ENCODE results near the gene GDPD5. TPM values are rescaled to one million over a fixed set of nuclear protein-coding genes. Genes with fewer than 3 reads are reported as not detected.

Gene GDPD5
- total RNA-seq, 1 donor from 2014 or later = 46.2 TPM

DNA sequence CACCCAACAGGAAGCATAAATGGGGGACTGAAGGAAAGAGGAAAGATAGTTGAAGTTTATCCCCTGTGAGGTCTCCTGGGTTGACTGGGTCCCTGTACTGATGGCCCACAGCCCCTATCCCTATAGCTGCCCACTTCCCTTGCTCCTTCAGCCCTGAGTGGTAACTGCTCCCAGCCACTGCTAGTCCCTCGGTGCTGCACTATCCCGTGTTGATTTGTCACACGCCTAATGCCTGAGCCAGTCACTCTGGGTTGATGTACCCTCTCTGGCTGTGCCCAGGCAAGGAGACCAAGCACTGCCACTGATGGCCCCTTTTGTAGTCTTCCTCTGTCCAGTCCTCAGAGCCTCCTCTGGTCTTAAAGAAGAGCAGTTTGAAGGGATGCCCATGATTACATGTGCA lies 9.6 kb downstream of the GDPD5 start:
- DNase-seq (ENCODE audit: low spot score) = no peak

DNA sequence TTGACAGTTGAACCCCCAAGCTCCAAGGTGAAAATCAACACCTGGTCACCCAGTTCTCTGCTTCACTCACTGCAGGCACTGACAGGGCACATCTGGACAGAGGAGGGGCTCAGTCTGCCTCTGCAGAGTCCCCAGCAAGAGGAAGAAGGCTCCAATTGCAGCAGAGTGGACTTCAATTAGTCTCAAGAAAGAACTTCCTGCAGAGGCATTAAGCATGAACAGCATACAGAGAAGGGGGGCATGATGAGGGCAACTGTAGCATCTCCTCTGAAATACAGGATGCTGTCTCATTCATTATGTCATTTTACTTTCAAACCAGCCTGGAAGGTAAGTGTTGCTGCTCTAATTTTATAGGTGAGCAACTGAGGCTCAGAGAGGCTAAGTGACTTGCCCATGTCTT lies 11.1 kb downstream of the GDPD5 start:
- DNase-seq (ENCODE audit: low spot score) = no peak

DNA sequence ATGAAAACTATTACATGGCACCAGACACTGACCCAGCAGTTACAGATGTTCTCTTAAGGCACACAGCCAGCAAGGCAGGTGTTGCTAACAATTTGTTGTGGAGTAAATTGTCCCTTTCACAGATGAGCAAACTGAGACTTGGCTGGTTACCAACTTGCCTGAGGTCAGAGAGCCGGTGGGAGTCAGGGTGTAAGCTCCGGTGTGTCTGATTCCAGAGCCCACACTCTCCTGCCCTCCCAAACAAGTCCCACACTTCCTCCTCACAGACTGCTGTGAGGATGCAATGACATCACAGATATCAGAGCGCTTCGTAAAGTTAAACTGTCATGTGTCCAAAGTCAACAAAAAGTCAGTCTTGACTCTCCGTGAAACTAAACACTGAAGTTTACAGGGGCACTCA lies 12.5 kb downstream of the GDPD5 start:
- no peak for DNase-seq (ENCODE audit: low spot score)

DNA sequence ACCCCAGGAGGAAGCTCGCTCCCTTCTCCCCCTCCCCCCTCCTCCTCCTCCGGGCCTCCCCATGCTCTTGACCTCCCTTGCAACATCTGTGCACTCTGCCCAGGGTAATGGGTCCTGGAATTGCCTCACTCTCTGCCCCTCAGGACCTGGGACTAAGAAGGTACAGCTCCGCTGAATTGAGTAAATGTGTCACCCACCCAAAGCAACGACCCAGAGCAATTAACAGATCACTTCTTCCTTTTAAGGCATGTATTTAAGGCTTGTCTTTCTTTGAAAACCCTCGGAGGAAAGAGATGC lies 15.1 kb downstream of the GDPD5 start:
- no peak for DNase-seq (ENCODE audit: low spot score)

DNA sequence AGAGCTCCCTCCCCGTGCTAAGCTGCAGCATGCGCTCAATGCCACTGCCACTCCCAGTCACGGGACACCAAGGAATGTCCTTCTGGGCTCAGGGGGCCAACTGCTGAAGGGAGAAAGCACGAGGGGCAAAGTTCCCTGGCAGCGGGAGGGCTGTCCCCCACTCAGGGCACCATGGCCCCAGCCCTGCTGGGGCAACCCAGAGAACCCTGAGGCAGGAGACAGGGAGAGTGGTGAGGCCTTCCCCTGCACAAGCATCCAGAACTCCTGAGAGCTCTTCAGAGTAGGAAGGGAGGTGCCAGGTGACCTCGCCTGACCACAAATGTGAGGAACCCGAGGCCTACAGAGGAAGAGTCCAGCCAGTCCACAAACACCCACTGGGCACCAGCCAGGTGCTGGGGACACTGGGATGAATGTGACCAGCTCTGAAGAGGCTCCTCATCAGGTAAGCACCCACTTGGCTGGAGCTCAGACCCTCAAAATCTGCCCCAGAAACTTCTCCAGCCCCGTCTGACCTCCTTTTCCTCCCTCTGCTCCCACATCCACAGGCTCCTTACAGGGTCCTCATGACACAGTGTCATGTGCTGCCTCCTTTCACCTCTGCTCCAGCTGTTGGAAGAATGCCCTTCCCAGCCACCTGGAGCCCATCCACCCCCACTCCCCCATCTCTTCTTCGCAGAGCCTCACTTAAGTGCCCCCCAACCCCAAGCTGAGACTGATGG lies 15.6 kb downstream of the GDPD5 start:
- no peak for DNase-seq (ENCODE audit: low spot score)

DNA sequence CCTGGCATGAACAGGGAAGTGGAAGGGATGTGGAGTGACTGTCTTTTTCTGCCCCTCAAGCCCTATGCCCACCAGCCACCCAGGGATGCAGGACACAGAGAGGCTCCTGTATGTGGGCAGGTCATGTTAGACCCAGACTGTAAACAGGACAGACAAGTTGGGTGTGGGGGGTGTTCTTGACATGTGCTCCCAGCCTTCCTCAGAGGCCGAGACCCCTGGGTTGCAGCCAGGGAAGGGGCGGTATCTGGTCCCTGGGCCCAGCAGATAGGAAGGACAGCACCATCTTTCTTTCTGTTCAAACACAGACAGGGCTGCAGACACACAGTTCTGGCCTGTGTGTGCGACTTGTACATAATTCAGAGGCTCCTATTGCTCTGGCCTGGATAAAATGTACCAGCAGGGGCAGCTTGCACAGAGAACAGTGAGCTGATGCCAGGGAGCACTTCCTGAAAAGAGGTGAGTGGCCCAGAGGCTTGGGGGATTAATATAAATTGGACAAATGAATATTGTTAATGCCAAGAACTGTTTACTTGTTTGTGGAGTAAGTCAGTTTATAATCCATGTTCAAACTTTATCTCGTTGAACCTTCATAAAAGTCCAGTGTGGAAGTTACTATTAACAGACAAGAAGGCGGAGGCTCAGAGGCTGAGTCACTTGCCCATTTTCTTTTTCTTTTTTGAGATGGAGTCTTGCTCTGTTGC lies 16.6 kb downstream of the GDPD5 start:
- DNase-seq (ENCODE audit: low spot score) = no peak

DNA sequence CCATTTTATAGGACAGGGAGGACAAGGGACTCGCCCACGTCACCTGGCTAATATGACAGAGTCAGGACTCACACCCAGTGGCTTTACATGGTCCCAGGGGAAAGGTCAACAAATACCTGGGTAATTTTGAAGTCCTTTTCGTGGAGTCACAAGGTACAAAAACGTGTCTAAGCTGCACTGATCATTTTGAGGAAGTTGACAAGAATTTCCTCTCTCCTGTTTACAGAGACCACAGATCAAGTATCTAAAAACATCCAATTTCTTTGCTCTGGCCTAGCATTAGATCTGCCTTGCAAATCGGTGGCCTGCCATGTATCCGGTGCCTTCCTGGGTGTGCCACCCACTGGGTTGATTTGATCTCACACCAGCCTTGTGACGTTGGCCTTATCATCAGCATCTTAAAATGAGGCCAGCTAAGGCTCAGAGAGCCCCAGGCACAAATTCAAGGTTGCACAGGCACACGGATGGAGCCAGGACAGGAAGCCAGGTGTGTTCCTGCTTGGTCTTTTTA lies 17.6 kb downstream of the GDPD5 start:
- DNase-seq (ENCODE audit: low spot score) = no peak

DNA sequence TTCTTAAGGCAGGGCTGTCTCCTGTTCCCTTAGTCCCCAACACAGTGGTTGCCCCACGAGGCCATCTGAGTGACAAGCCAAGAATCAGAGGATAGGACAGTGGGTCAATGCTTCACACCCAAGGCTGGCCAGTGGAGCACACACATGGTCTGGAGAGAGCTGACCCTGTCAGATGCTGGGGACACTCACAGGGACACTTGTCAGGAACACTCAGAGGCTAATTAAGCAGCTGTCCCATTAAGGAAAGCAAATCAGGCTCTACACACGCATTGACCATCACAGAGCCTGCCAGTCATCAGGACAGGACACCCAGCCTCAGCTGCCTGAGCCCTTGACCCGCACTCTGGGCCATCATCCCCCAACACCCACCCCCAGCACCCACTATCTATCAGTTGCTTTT lies 18.2 kb downstream of the GDPD5 start:
- no peak for DNase-seq (ENCODE audit: low spot score)

DNA sequence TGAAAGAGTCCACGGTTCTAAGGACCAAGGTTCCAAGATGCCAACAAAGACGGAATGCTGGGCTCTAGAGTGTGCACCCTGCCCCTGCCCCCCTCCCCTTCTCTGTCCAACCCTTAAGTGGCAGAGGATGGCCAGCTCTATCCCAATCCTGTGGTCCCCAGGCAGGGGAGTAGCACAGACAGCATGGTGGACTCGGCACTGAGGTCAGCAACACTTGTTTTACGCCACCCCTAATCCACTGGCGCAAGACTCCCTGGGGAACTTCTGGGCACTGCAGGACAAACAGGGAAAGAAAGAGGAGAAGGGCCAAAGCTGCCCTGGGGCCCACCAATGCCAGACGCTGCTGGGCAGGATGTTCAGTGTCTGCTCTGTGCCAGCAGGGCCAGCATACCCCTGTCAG lies 18.9 kb downstream of the GDPD5 start:
- no peak for DNase-seq (ENCODE audit: low spot score)

DNA sequence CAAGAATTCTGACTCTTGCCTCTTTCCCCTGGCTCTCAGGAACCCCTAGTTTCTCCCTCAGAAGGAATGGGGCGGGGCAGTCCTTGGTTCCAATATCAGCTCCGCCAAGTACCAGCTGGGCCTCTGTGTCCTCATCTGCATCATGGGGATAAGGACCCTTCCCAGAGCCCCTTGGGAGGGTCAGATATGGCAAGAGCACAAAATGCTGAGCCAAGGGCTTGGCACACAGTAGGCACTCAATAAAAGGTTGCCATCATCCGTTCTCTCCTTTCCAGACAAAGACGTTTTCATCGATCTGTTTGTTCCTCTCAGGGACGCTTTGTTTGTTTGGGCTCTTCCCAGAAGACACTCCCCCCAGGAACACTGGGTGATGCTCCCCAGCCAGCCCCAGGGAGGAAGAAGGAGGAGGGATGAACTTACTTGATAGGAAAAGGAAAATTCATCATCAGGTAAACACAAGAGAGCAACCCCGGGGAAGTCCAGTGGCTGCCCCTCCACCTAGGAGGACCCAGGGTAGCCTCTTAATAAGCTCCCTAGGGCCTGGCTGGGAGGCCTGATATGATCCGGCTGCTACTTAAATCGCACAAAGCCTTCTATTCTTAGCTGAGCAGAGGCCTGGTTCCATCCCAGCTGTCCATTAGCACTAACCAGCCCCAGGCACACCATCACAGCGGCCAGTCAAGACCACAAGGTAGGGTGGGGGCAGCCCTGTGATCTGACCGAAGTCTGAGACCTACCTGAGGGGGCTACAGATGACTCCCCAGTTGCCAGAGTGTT lies 19.6 kb downstream of the GDPD5 start:
- no peak for DNase-seq (ENCODE audit: low spot score)

DNA sequence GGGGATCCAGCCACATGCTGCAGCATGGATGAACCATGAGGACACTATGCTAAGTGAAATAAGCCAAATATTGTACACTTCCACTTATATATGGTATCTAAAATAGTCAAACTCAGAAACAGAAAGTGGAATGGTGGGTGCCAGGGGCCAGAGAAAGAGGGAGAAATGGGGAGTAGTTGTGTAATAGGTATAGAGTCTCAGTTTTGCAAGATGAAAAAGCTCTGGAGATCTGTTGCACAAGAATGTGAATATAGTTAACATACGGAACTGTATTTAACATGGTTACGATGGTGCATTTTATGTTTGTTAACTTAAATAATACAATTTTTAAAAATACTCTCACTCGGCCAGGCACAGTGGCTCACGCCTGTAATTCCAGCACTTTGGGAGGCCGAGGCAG lies 21.2 kb downstream of the GDPD5 start:
- no peak for DNase-seq (ENCODE audit: low spot score)

DNA sequence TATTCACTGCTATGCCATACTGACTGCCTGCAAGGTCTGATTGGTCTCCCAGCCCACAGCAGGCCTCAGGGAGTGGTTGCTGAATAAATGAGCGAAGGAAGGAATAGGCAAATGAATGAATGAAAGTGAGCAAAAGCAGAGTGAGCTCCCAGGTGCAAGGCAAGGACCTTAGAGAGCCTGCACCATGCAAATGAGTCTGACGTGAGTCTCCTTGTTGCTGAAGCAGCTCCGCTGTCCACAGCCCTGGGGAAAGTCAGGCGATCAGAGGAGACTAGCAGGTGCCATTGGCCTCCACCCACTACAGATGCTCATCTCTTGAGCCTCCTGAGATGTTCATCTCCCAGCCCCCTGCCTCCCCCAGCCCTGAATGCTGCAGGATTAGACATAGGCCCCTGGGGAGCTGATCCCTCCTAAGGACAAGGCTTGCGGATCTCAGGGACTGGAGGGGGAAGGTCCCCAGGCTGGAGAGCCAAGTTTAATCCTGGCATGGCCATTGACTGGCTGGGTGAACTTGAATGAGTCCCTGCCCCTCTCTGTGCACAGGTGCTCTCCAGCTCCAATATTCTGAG lies 22.1 kb downstream of the GDPD5 start:
- no peak for DNase-seq (ENCODE audit: low spot score)

DNA sequence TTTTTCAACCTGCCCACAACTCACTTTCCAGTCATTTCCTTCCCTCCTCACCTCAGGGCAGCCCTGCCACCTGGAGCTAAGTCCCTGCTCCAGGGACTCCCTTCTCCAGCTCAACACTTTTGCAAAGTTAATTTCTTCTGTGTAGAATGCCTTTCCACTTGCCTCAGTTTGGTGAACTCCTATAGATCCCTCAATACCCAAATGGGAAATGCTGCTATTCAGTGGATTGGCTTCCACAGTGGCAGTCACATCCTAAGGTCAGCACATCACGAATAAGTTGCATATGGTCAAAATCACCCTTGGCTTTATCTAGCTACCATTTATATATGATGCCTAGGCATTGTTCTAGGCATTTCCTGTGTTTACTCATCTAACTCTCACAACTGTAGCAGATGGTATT lies 23.6 kb downstream of the GDPD5 start:
- no peak for DNase-seq (ENCODE audit: low spot score)

DNA sequence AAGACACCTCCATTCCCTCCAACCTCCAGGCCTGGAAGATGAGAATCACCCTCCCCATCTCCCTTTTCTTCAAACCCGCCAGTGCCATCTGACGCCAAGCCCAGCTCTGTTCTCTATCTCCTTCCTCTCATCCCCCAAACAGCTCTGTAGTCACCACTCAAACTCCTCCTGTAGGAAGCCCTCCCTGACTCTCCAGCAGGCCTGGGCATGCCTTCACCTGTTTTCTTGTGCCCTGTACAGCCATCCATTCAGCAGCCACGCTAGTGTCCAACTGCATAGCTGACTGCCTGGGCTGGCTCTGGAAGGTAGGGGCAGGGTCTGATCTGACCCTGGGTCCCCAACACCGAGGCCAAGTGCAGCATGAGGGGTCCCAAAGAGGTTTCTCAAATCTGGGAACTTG lies 25.0 kb downstream of the GDPD5 start:
- DNase-seq (ENCODE audit: low spot score) = no peak

DNA sequence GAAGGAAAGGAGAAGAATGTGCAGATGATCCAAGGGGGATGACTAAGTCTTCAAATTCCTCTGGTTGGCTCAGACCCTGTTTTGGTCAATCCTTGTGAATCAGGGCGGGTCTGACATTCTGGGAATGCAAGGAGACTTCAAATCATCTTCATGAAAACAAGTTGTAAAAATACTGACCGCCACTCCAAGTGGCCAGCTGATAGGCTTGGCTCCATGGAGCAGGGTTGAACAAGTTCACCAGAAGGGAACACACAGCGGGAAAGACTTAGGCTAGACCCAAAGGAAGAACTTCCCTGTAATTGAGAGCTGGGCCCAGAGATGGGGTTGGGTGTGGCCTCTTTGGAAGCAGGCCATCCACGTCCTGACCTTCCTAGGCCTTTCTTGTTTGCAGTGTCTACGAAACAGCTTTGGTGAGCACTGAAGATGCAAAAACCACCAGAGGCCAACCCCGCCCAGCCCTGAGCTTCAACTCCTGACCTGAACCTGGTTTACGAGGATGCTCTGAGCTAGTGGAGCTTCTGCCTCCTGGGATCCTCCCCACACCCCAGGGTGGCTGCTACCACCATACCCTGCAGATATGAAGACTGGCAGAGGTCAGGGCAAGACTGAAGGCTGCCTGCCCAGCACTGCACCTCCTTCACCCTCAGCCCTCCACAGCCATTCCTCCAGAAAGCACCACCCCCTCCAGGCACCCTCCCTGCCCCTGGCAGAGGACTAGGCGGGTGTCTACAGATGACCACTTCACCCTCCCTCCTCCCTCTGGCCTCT lies 26.1 kb downstream of the GDPD5 start:
- DNase-seq (ENCODE audit: low spot score) = no peak

DNA sequence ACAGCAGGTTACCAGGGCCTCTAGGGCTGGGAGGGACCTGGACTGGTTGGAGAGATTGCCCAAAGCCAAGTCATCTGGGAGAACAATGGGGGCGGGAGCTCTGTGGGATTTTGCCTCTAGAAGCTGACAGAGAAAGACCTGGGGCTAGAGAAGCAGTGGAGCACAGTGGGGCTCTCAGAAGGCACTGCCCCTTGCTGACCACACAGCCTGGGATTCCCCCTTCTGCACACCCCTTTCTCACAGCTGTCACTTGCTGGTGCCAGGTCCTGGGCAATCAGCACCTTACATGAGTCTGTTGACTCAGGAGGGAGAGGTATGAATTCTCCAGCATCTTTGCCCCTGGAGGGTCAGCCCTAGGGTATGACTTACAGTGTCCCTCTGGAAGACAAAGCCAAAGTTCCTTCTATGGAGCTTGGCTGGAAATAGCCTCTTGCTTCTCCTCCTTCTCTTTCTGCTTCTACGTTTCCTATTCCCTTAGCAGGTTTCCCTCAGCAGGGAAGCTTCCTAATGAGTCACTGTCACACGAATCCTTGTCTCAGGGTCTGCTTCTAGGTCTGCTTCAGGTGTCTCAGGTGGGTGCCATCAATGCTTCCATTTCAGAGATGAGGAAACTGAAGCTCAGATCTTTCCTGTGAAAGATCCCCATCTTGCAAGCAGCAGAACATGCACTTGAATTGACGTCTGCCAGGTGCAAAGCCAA lies 27.0 kb downstream of the GDPD5 start:
- DNase-seq (ENCODE audit: low spot score) = no peak

DNA sequence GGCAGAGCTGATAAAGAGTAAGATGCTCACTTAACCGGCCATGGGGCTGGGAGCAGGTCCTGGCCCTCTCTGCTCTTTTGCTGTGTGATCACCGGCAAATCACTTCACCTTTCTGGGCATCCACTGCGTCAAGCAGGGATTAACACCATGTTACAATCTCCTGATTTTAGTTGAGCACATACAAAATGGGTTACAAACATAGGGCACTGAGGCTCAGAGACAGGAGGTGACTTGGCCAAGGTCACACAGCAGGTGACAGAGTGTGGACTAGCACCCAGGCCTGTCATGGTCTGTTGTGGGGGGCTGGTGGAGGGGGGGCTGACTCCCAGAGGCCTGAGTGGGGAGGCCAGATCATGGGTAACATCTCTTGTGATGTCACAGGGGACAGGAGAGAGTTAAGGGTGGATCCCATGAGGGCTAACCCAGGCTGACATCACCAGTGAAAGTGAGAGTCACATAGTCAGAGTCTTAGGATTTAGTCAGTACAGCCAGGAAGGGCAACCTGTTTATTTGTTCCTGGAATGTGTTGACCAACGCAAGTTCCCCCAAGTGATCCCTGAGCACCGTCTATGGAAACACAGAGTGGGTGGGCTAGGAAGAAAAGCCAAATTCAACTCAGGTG lies 27.8 kb downstream of the GDPD5 start:
- no peak for DNase-seq (ENCODE audit: low spot score)

DNA sequence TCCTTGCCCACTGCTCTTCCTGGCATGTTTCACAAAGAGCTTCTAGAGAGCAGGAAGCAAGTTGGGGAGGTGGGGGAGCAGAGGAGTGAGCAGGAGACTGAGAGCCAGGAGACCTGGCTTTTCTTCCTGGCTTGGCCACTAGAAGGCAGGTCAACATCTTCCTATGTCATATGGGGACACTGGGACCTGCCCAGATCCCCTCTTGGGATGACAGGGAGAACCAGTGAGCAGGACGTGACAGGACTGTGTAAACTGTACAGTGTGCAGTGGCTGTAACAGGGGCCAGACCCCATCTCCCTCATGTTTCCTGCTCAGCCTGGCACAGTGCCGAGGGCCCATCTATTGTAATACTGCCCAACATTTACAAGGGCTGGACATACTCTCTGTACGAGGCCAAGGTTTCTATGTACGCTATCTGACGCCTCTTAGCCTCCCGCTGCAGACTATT lies 29.4 kb downstream of the GDPD5 start:
- no peak for DNase-seq (ENCODE audit: low spot score)

DNA sequence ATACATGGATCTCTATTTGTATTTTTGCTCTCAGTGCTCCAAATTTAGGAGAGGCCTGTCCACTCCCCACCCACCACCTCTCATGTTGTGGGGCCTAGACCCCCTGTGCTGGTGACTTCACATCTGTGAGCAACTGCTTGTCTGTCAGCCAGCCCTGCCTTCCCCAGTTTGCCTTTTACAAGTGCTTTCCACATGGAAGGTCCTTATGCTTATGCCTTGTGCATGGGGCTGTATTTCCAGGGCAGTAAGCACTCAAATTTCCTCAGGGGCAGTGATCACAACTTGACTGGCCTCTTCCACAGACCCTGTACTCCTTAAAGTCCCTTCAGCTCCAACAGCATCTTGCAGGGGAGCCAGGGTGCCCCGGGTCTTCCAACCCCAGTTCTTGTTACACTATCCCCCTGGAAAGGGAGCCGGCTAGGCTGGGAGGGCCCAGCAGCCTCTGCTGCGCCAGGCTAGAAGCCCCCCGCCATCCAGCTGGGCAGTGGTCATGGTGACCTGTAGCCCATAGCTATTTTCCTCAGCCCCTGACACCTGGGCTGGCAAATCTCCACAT lies 29.9 kb downstream of the GDPD5 start:
- no peak for DNase-seq (ENCODE audit: low spot score)

DNA sequence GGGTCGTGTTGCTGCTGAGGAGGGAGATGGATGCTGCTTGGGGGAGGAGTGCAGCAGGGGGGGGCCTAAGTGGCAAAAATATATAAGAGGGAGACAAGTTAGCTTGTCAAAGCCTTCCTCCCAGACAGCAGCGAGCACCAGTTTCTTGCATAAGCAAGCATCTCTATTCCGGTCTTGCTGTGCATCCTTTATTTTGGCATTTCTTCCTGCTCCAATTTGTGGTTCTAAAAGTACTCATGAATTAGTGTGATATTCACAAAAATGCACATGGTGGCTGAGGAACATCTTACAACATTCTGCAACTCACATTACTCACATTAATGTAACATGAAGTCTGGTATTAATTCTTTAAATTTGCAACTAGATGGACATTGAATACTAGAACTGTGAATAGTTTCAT lies 32.1 kb downstream of the GDPD5 start:
- no peak for DNase-seq (ENCODE audit: low spot score)
